Osteoblast (primary cell): ENCODE measurements around the gene RDX. TPM values are rescaled to one million over a fixed set of nuclear protein-coding genes. Genes with fewer than 3 reads are reported as not detected.

Source experiments
- DNase-seq: peaks from one replicate; pipeline ENCODE4 v3.0.0; 2011; ENCODE audit warnings: low spot score, mixed read lengths; ENCODE audit not compliant: insufficient read length; ENCODE audit errors: missing footprints
- H2AFZ ChIP-seq: 2 replicates; pipeline ENCODE4 v1.6.0; 2011; ENCODE audit warnings: mild to moderate bottlenecking, low read length
- H3K27ac ChIP-seq: 2 replicates; pipeline ENCODE4 v1.5.1; 2011; ENCODE audit warnings: mild to moderate bottlenecking, low read depth, low read length, moderate library complexity
- H3K27me3 ChIP-seq: 2 replicates; pipeline ENCODE4 v1.6.0; 2012; ENCODE audit warnings: mild to moderate bottlenecking, control low read depth, inconsistent platforms, low read length, moderate library complexity; ENCODE audit not compliant: insufficient read depth
- H3K36me3 ChIP-seq: 2 replicates; pipeline ENCODE4 v1.5.1; 2011; ENCODE audit warnings: mild to moderate bottlenecking, low read length, control low read depth, moderate library complexity; ENCODE audit not compliant: insufficient read depth
- H3K4me1 ChIP-seq: 2 replicates; pipeline ENCODE4 v1.5.1; 2011; ENCODE audit warnings: mild to moderate bottlenecking, low read length, control low read depth, moderate library complexity; ENCODE audit not compliant: insufficient read depth
- H3K4me2 ChIP-seq: 2 replicates; pipeline ENCODE4 v1.6.0; 2011; ENCODE audit warnings: mild to moderate bottlenecking, low read length; ENCODE audit not compliant: insufficient read depth
- H3K4me3 ChIP-seq: fragments of 200-600 bp; sonication (generic); 3 replicates; pipeline ENCODE4 v1.5.1; 2012; ENCODE audit warnings: mild to moderate bottlenecking, low read length, inconsistent platforms; ENCODE audit not compliant: insufficient read depth
- H3K79me2 ChIP-seq: 2 replicates; pipeline ENCODE4 v1.6.0; 2012; ENCODE audit warnings: mild to moderate bottlenecking, low read length, control low read depth, inconsistent platforms; ENCODE audit not compliant: insufficient read depth
- H3K9me3 ChIP-seq: 2 replicates; pipeline ENCODE4 v1.5.1; 2011; ENCODE audit warnings: low read depth, low read length, control low read depth
- H4K20me1 ChIP-seq: 2 replicates; pipeline ENCODE4 v1.6.0; 2012; ENCODE audit warnings: mild to moderate bottlenecking, low read length, control low read depth; ENCODE audit not compliant: insufficient read depth
- CTCF ChIP-seq: IDR thresholded peaks from 2 replicates; pipeline ENCODE4 v1.5.1; 2011; ENCODE audit warnings: mild to moderate bottlenecking, low read depth, low read length, moderate library complexity; ENCODE audit errors: extremely low read depth
- total RNA-seq: library from RNA; depleted of rRNA; stranded (reverse); fragments of >200 nt; gene quantifications from 2 replicates; pipeline ENCODE4 v1.2.3, GENCODE V29; 2012

The RDX gene
- total RNA-seq, 1 donor, result 79.3 TPM

DNA sequence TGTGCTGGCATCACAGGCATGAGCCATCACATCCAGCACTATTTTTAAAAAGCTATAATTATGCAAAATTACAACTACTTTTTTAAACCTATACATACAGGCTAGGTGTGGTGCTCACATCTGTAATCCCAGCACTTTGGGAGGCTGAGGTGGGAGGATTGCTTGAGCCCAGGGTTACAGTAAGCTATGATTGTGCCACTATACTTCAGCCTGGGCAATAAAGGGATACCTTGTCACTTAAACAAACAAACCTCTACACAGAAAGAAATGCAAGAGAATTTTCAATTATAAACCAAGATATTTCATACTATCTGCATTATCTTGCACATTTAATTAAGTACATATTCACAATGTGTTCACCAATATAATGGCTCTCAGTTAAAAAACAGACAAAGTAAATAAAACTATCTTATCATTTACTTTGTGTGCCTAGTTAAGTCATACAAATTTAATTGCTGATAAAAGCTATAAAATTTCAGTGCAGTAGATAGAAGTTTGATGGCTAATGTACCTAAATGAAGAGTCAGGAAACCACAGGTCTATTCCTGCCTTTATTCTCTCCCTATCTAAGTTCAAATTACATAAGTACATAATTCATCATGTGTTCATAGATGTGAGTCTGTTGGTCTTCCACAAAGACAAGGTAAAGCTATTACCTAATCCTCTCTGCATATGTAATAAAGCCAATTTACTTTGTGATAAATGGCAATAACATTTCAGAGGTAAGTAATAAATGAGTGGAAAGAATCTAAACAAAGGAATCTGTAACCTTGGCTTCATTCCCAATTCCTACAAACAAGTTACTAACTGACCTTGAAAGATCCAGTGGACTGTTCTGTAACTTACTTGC lies 9.0 kb upstream of the RDX start:
- TF ChIP-seq CTCF, result no peak
- DNase-seq, result no peak
- Histone ChIP-seq H3K36me3 (no peaks in the 10 kb centered on the region), H3K4me3 (no peak overlapping the region), H3K27ac (no peak overlapping the region), H3K79me2 (no peaks in the 10 kb centered on the region), H3K27me3 (no peaks in the 10 kb centered on the region), H3K4me2 (no peak overlapping the region), H2AFZ (no peak overlapping the region), H4K20me1 (no peaks in the 10 kb centered on the region), H3K4me1 (no peaks in the 10 kb centered on the region), H3K9me3 (no peaks in the 10 kb centered on the region)

- Histone ChIP-seq H4K20me1 (no peaks in the 10 kb centered on the region), H3K79me2 (no peaks in the 10 kb centered on the region), H3K9me3 (no peaks in the 10 kb centered on the region), H3K36me3 (no peaks in the 10 kb centered on the region), H3K27ac (no peak overlapping the region), H3K4me3 (no peak overlapping the region), H3K4me1 (peaks cover under 1% of the 10 kb centered on the region), H2AFZ (no peak overlapping the region), H3K27me3 (no peaks in the 10 kb centered on the region), H3K4me2 (no peak overlapping the region)
- DNase-seq, result no peak
- no peak for TF ChIP-seq CTCF
Measured at GRCh38 chr11:110303414-110303826, 7.0 kb upstream of the RDX start.

DNA sequence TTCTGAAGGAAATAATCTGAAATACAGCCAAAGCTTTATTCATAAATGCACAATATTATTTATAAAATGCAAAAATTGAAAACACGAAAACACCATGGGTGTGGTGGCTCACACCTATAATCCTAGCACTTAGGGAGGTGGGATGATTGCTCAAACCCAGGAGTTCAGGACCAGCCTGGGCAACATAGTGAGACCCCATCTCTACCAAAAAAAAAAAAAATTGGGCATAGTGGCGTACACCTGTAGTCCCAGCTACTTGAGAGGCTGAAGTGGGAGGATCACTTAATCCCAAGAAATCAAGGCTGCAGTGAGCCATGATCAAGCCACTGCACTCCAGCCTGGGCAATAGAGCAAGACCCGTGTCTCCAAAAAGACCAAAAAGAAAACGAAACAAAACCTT lies 5.2 kb upstream of the RDX start:
- Histone ChIP-seq H3K36me3 (no peaks in the 10 kb centered on the region), H2AFZ (no peak overlapping the region), H3K27ac (no peak overlapping the region), H3K4me3 (no peak overlapping the region), H3K9me3 (no peaks in the 10 kb centered on the region), H3K4me2 (no peak overlapping the region), H3K27me3 (no peaks in the 10 kb centered on the region), H3K4me1 (peaks cover 15% of the 10 kb centered on the region), H3K79me2 (no peaks in the 10 kb centered on the region), H4K20me1 (no peaks in the 10 kb centered on the region)
- no peak for TF ChIP-seq CTCF
- DNase-seq, result no peak

DNA sequence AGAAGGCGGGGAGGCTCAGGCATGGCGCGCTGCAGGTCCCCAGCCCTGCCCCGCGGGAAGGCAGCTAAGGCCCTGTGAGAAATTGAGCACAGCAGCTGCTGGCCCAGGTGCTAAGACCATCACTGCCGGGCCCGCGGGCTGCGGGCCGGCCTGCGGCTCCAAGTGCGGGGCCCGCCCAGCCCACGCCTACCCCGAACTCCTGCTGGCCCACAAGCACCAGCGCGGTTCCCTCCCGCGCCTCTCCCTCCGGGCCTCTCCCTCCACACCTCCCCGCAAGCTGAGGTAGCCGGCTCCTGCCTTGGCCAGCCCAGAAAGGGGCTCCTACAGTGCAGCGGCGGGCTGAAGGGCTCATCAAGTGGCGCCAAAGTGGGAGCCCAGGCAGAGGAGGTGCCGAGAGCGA lies 4.6 kb upstream of the RDX start:
- Histone ChIP-seq H2AFZ (no peak overlapping the region), H3K4me2 (no peak overlapping the region), H3K4me1 (peaks cover 15% of the 10 kb centered on the region), H3K4me3 (no peak overlapping the region), H3K27me3 (no peaks in the 10 kb centered on the region), H3K27ac (no peak overlapping the region), H3K79me2 (peaks cover 2% of the 10 kb centered on the region), H4K20me1 (no peaks in the 10 kb centered on the region), H3K36me3 (no peaks in the 10 kb centered on the region), H3K9me3 (no peaks in the 10 kb centered on the region)
- TF ChIP-seq CTCF, result no peak
- DNase-seq, result no peak
